HepG2 (cell line): Measurements from ENCODE around the gene CEP43. TPM values are rescaled to one million over a fixed set of nuclear protein-coding genes. Genes with fewer than 3 reads are reported as not detected.

Experiments
- ARID4A ChIP-seq: sonication (generic); formaldehyde crosslinking; IDR thresholded peaks from 2 replicates; pipeline ENCODE4 v1.5.0; 2020; ENCODE audit warnings: mild to moderate bottlenecking, missing genetic modification reagents, borderline replicate concordance
- HES4 ChIP-seq: sonication (generic); formaldehyde crosslinking; IDR thresholded peaks from 2 replicates; pipeline ENCODE4 v1.9.0; 2021; ENCODE audit warnings: mild to moderate bottlenecking, missing genetic modification reagents, borderline replicate concordance
- HNRNPL ChIP-seq: fragments of 200-400 bp; formaldehyde crosslinking; IDR thresholded peaks from 2 replicates; pipeline ENCODE4 v1.6.1; 2017; ENCODE audit warnings: mild to moderate bottlenecking, low read depth, low read length
- HOMEZ ChIP-seq: IDR thresholded peaks from 2 replicates; pipeline ENCODE4 v1.6.1; 2016; ENCODE audit warnings: low read depth
- MATR3 ChIP-seq: sonication (generic); formaldehyde crosslinking; IDR thresholded peaks from 2 replicates; pipeline ENCODE4 v1.4.0; 2020; ENCODE audit warnings: missing genetic modification reagents
- MLXIP ChIP-seq: sonication (generic); formaldehyde crosslinking; IDR thresholded peaks from 2 replicates; pipeline ENCODE4 v1.9.0; 2021; ENCODE audit warnings: missing genetic modification reagents, borderline replicate concordance
- NR2F1 ChIP-seq, 2 experiments: fragments of 450-650 bp in 1 of 2; formaldehyde crosslinking in 1 of 2; IDR thresholded peaks; 2 replicates each; pipeline versions ENCODE4 v1.5.0 to v1.6.1; 2016 to 2020; ENCODE audit warnings: mild to moderate bottlenecking in 1 of 2, missing compliant biosample characterization in 1 of 2, missing genetic modification reagents in 1 of 2, moderate library complexity in 1 of 2
- PAWR ChIP-seq: sonication (generic); formaldehyde crosslinking; IDR thresholded peaks from 2 replicates; pipeline ENCODE4 v1.4.0; 2020; ENCODE audit warnings: missing genetic modification reagents, mild to moderate bottlenecking, borderline replicate concordance
- RFX5 ChIP-seq: IDR thresholded peaks from 2 replicates; pipeline ENCODE4 v1.6.1; 2011; ENCODE audit warnings: low read depth, low read length, improper control_type of control experiment
- SATB2 ChIP-seq: sonication (generic); formaldehyde crosslinking; IDR thresholded peaks from 2 replicates; pipeline ENCODE4 v1.5.0; 2020; ENCODE audit warnings: missing genetic modification reagents
- SIX1 ChIP-seq: sonication (generic); formaldehyde crosslinking; IDR thresholded peaks from 2 replicates; pipeline ENCODE4 v1.4.0; 2020; ENCODE audit warnings: missing genetic modification reagents, borderline replicate concordance
- TAF15 ChIP-seq: fragments of 200-400 bp; formaldehyde crosslinking; IDR thresholded peaks from one replicate; pipeline ENCODE4 v1.6.1; 2018; ENCODE audit warnings: mild to moderate bottlenecking, low read depth, low read length; ENCODE audit not compliant: poor library complexity, severe bottlenecking
- TBX3 ChIP-seq: fragments of 450-650 bp; IDR thresholded peaks from 2 replicates; pipeline ENCODE4 v1.6.1; 2017; ENCODE audit warnings: antibody characterized with exemption, mild to moderate bottlenecking, inconsistent platforms, borderline replicate concordance
- ZFP36L2 ChIP-seq: sonication (generic); formaldehyde crosslinking; IDR thresholded peaks from 2 replicates; pipeline ENCODE4 v1.4.0; 2020; ENCODE audit warnings: missing genetic modification reagents
- ZFP41 ChIP-seq: sonication (generic); formaldehyde crosslinking; IDR thresholded peaks from 2 replicates; pipeline ENCODE4 v1.4.0; 2020; ENCODE audit warnings: mild to moderate bottlenecking, missing genetic modification reagents, borderline replicate concordance
- ZNF317 ChIP-seq: sonication (generic); formaldehyde crosslinking; IDR thresholded peaks from 2 replicates; pipeline ENCODE4 v1.5.0; 2020; ENCODE audit warnings: mild to moderate bottlenecking, missing genetic modification reagents
- ZNF350 ChIP-seq: sonication (generic); formaldehyde crosslinking; IDR thresholded peaks from 2 replicates; pipeline ENCODE4 v1.4.0; 2020; ENCODE audit warnings: mild to moderate bottlenecking, low read depth, missing genetic modification reagents, borderline replicate concordance
- ZNF446 ChIP-seq: sonication (generic); formaldehyde crosslinking; IDR thresholded peaks from 2 replicates; pipeline ENCODE4 v1.5.0; 2020; ENCODE audit warnings: mild to moderate bottlenecking, missing genetic modification reagents
- ZNF792 ChIP-seq: IDR thresholded peaks from 2 replicates; pipeline ENCODE4 v1.6.1; 2016
- ZNF841 ChIP-seq: sonication (generic); formaldehyde crosslinking; IDR thresholded peaks from 2 replicates; pipeline ENCODE4 v1.8.1; 2023; ENCODE audit warnings: missing genetic modification reagents, borderline replicate concordance
- polyA plus RNA-seq, 8 experiments: library from polyadenylated mRNA; depleted of rRNA in 3 of 8; stranded (reverse) in 7 of 8; unstranded in 1 of 8; fragments of >200 nt; fragmentation: Illumina TruSeq in 4 of 8; extraction: Trizol in 4 of 8; gene quantifications; 2 replicates each; pipeline versions ENCODE4 v1.2.1 to v1.2.3, GENCODE V29; 2011 to 2016; ENCODE audit warnings: low read depth in 4 of 8, missing spikeins in 1 of 8, mixed read lengths in 1 of 8; ENCODE audit not compliant: insufficient read depth in 1 of 8
- total RNA-seq, 5 experiments: library from RNA; depleted of rRNA; stranded (reverse); fragments of >200 nt; fragmentation: Illumina TruSeq; extraction: Trizol; gene quantifications; 2 replicates each; pipeline ENCODE4 v1.2.3, GENCODE V29; 2016; ENCODE audit warnings: low read depth in 1 of 5

CEP43 gene
- total and polyA plus RNA-seq, 2 of the 13 experiments (the other 11 are each of a cell fraction or from before 2014, with no cell fraction given), result 29.3 to 73.9 TPM

- TF ChIP-seq ARID4A (CRISPR knock-in tag) (peak; percentile 100), ZNF841 (CRISPR knock-in tag) (no peak; the same call in 1 of the 2 replicates), MATR3 (CRISPR knock-in tag) (no peak), ZNF317 (CRISPR knock-in tag) (no peak), HES4 (CRISPR knock-in tag) (peak; percentile 43; the same call in 1 of the 2 replicates), TBX3 (no peak), RFX5 (0 out of 2 replicates have a peak, but pooled peaks have one; percentile 4), HOMEZ (no peak), ZFP41 (no peak), NR2F1 (CRISPR knock-in tag; IDR thresholded peaks at IDR 0.05) (no peak), HNRNPL (peak; percentile 56; the same call in 1 of the 2 replicates), SATB2 (CRISPR knock-in tag) (no peak; the same call in 1 of the 2 replicates), SIX1 (no peak), ZNF446 (0 out of 2 replicates have a peak, but pooled peaks have one; percentile 61), MLXIP (no peak), TAF15 (peak; percentile 7), ZNF350 (CRISPR knock-in tag) (no peak; the same call in 1 of the 2 replicates), ZNF792 (CRISPR knock-in tag) (peak; percentile 34), ZFP36L2 (no peak), PAWR (CRISPR knock-in tag) (no peak)
These were observed 697 bp upstream of the CEP43 start (continued) for GRCh38 chr6:166998256-166999144.
